GM12891 (cell line): ENCODE data around the gene PRR19.

ENCODE experiments used
- DNase-seq: peaks from one replicate; pipeline ENCODE4 v3.0.0; 2011; ENCODE audit warnings: low spot score; ENCODE audit not compliant: insufficient read length
- FAIRE-seq: peaks from 2 replicates; lab custom pipeline; 2011; peaks lifted over from hg19 to GRCh38; lab: Jason Lieb, UNC
- PAX5 ChIP-seq: IDR thresholded peaks from 2 replicates; pipeline ENCODE4 v1.6.1; 2011; ENCODE audit warnings: low read length, moderate library complexity, mild to moderate bottlenecking; ENCODE audit not compliant: insufficient read depth, severe bottlenecking
- POLR2A ChIP-seq: IDR thresholded peaks from 2 replicates; pipeline ENCODE4 v1.6.1; 2011; ENCODE audit warnings: low read depth, low read length, control low read depth
- POLR2AphosphoS5 ChIP-seq: IDR thresholded peaks from 2 replicates; pipeline ENCODE4 v1.6.1; 2011; ENCODE audit warnings: low read depth, low read length, control low read depth
- POU2F2 ChIP-seq: IDR thresholded peaks from 2 replicates; pipeline ENCODE4 v1.6.1; 2011; ENCODE audit warnings: low read depth, mild to moderate bottlenecking, control low read depth, low read length, moderate library complexity
- SPI1 ChIP-seq: IDR thresholded peaks from 2 replicates; pipeline ENCODE4 v1.6.1; 2011; ENCODE audit warnings: low read depth, low read length, control low read depth
- TAF1 ChIP-seq: IDR thresholded peaks from 2 replicates; pipeline ENCODE4 v1.6.1; 2011; ENCODE audit warnings: low read depth, low read length, control low read depth

The PRR19 gene

DNA sequence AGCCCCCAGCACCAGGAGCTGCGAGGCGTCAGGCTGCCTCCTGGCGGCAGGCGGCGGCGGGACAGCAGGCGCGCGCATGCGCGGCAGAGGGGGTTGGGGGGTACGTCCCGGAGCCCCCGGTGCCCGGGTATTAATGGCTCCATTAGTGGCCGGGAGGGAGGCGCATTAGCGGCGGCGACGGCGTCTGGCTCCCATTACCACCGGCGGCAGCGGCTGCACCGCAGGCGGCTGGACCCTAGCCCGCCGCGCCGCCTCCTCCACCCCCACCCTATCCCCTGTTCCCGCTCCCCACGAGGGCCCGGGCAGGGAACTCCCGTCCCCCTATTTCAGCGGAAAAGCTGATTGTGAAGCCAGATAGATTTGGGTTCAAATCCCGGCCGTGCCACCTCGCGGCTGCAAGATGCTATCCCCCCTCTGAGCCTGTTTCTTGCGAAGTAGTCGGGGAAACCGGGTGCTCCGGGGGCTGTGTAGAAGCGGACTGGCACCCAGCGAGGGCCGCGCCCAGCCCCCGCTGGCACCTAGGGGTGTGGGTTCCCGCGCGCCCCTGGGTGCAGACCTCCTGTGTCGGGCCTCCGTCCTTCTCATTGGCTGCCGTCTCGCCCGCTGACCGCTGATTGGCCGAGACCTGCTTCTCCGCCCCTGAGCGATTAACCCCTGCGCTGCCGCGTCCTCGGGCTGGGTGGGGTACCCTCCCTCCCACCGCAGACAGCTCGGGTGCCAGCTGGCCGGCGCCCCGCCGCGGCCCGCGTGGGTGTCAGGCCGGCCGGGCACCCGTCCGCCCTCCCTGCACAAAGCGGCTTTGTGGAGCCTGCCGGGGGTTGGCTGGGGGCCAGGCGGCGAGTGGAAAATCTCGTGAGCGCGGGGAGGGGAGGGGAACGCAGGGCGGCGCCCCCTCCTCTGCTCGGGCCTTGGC, 21.8 kb upstream of the PRR19 start:
- TF ChIP-seq POLR2A = peak; percentile 42; the same call in 1 of the 2 replicates
- TF ChIP-seq SPI1 = no peak
- no peak for TF ChIP-seq PAX5
- peak; percentile 39; the same call in 1 of the 2 replicates for TF ChIP-seq POLR2AphosphoS5
- no peak for TF ChIP-seq POU2F2
- TF ChIP-seq TAF1 = no peak
- peak; percentile 96 for DNase-seq
- peak; percentile 98 for FAIRE-seq

DNA sequence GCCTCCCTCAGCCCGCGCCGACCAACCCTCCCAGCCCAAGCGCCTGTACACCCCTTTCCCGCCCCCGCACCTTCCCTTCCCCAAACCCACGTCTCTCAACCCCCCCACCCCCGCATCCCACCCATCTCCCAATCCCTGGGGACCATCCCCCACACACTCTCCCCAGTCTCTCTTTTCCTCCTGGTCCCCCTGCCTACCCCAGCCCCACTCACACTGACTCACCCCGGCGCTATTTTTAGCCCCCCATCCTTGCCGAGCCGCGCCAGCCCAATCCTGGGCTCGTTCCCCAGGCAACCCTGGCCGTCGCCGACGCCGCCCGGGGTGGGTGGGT, 21.2 kb upstream of the PRR19 start:
- FAIRE-seq = no peak
- TF ChIP-seq POU2F2 (no peak), TAF1 (no peak), PAX5 (no peak), POLR2AphosphoS5 (no peak), SPI1 (no peak), POLR2A (no peak)
- DNase-seq = no peak

DNA sequence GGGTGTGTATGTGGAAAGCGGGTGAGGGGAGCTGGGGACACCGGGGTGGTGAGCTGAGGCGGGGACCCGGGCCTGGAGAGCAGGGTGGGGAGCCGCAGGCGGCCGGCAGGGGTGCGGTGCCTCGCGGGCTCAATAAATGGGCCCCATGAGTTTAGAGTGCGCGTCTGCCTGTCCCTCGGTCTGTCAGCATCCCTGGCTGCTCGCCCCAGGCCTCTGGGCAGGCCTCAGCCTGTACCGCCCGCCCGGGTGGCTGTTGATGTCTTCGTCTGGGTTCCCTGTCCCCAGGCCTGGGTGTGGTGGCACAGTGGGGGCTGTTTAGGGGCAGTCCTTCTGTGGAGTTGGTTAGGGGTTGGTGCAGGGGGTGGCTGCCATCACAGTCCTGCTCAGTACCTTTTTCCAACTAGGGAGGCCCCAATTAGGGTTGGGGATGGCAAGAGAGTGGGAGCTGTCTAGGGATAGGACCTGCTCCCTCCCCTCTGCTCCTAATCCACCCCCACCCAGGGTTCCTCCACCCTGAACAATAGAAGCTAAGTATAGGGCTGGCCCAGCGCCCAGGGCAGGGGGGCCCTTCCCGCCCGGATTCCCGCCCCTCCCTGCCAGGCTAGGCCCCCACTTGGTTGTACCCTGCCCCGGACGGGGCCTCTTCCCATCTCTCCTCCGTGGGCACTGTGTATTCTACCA, 20.6 kb upstream of the PRR19 start:
- TF ChIP-seq POLR2AphosphoS5 (no peak), SPI1 (no peak), POLR2A (no peak), PAX5 (no peak), TAF1 (no peak), POU2F2 (no peak)
- FAIRE-seq (peak; percentile 9), DNase-seq (no peak)

DNA sequence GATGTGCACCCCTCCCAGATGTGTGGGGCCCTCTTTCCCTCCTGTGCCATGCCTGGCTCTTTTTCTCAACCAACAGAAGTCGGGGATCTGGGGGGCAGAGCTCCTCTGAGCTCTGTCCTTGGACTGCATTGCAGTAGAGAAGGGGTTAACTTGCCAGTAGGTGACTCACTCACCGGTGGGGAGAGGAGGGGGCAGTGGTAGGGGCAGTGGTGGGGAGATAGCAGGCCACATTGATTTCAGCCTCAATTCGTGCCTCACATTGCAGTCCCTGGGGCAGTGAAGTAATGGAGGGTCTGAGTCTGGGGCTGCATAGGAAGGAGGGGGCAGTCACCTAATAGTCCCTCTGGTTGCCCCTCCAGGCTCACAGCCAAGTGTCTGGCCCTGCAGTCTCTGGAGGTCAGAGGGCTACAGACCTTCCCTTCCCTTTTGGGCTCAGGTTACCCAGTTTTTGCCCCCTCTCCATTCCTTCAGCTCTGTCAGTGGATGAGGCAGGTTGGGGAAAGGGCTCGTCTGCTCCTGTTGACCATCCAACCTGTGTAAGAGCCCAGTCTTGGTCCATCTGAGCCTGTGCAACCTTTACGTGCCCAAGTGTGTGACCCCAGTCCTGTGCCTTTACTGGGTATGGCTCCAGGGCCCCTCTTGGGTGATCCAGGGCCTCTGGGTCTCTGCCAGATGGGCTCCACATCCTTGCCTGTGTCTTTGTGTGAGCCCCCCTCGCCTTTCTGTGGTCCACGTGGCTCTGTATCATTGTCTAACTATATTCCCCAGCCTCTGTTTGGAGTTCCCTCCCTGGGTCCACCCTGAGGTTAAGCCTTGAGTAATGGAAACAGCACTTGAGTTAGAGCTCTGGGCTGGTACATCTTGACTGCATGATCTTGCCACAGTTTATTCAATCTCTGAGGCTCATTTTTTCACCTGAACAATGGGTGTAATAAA, 19.8 kb upstream of the PRR19 start:
- no peak for DNase-seq
- no peak for TF ChIP-seq POU2F2
- TF ChIP-seq POLR2AphosphoS5 = no peak
- no peak for TF ChIP-seq PAX5
- TF ChIP-seq TAF1 = no peak
- no peak for TF ChIP-seq POLR2A
- TF ChIP-seq SPI1 = no peak
- no peak for FAIRE-seq

DNA sequence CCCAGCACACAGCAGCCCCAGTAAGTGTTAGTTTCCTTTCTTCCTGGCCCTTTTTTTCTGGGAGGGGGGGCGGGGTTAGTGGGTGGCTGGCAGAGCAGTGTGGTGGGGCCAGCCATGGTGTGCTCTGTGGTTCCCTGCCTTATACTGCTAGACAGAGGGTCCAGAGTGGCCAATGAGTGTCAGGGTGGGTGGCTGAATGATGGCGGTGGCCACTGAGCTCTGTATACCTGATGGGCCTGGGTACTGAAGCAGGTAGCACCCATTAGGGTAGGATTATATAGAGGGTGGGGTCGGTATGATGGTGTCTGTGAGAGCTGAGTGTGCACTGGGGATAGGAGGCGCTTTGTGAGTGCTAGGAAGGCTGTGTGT, 19.1 kb upstream of the PRR19 start:
- FAIRE-seq = no peak
- TF ChIP-seq POLR2AphosphoS5 = no peak
- no peak for TF ChIP-seq POLR2A
- TF ChIP-seq TAF1 = no peak
- TF ChIP-seq SPI1 = no peak
- TF ChIP-seq PAX5 = no peak
- no peak for TF ChIP-seq POU2F2
- no peak for DNase-seq

DNA sequence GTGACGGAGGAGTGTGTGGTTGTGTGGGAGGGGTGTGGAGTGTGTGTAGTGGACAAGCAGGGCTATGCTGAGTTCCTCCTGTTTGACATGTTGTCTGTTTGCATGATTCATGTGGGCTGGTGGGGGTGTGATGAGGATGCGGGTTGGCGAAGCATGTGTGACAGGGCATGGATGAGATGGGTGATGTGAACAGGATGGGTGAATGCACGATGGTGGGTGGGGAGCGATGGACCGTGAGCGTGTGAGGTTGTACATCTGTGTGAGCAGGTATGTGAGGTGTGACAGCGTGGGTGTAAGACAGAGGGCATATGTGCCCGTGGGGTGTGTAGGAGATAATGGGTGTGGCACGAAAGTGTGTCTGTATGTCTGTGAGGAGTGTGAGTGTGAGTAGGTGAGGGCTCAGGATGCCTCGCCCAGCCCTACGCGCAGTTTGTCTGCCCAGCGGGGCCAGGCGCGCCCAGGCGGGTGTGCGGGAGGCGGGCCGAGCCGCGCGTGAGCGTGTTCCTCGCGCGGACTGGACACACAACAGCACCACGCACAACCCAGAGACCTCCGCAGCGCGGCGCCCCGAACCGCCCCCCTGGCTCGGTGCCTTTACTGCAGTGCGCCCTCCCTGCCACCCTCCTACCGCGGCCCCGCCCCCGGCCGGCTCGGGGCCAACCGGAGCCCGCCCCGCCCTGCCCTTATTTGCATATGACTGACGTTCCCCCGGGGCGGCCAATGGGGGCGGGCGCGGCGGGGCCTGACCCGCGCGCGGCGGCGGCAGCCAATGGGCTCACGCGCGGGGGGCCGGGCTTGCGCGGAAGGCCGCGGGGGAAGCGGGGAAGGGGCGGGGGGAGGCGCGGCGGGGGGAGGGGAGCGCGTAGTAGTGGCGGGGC, 18.5 kb upstream of the PRR19 start:
- TF ChIP-seq POLR2A (0 out of 2 replicates have a peak, but pooled peaks have one; percentile 8), TAF1 (no peak)
- DNase-seq (peak; percentile 91), FAIRE-seq (peak; percentile 98)

DNA sequence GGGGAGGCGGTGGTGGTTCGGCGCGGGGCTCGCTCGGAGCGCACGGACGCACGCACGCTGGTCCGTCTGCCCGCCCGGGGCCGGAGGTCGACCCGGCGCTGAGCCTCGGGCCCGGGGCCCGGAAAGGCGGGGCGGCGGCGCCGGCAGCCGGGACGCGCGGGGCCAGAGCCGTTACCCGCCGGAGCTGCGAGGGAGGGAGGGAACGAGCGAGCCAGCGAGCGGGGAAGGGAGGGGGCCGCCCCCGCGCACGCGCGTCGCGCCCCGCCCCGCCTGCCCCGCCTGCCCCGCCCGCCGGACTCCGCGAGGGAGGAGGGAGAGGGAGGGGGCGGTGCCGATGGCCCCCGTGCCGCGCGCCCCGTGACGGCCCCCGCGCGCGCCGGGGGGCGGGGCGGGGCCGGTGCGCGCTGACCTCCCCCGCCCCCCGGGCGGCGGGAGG, 17.8 kb upstream of the PRR19 start:
- DNase-seq (peak; percentile 82), FAIRE-seq (no peak)
- TF ChIP-seq POLR2A = 0 out of 2 replicates have a peak, but pooled peaks have one; percentile 8
- no peak for TF ChIP-seq SPI1

DNA sequence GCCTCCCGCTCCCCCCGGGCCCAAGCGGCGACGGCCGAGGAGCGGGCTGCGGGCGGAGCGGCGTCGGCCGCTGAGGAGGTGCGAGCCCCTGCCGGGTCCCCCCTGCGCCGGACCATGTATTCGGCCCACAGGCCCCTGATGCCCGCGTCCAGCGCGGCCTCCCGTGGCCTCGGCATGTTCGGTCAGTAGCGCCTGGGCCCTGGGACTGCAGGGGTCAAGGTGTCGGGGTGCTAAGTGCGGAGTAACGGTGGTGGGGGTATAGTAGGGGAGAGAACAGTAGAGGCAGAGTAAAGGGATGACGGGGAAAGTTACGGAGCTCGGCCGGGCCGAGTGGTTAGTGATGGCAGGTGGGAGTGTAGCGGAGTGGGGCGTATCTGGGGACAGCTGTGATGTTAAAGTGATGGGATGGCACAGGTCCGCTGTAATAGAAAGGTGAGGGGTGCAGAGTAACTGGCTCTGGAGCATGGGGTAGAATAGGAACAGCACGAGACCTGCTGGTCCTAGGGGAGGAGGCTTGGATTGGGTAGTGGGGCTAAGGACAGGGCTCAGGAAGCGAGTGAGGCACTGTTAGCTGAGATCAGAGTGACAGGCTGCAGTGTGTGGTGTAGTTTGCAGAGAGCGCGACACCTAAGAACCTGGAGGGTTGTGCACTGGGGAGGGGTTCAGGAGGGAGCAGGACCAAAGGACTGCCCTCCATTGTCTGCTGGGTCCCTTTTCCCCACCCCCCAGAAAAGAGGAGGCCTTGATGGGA, 17.2 kb upstream of the PRR19 start:
- peak; percentile 92 for FAIRE-seq
- TF ChIP-seq PAX5 = no peak
- TF ChIP-seq POU2F2 = no peak
- DNase-seq = no peak

DNA sequence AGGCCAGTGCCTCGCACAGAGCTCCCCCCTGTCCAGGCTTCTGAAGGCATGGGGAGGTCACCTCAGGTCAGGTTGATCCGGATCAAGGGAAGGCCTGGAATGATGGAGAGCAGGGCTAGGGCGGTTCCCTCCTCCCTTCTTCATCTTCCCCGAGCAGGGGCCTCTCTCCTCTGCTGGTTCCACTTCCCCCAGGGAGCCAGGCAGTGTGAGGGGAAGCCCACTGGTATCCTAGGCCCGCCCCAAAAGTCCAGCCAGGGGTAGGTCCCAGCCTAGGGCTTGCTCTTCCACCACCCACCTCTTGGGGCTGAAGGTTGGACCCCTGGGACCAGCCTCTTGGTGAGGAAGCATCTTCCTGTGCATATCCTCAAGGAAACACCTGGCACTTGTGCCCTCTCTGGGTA, 16.4 kb upstream of the PRR19 start:
- no peak for DNase-seq
- TF ChIP-seq POLR2A (0 out of 2 replicates have a peak, but pooled peaks have one; percentile 21), SPI1 (peak; percentile 72), POLR2AphosphoS5 (no peak), TAF1 (no peak)
- peak; percentile 40 for FAIRE-seq
